DMS53 (cell line): ENCODE measurements around the gene GNB1.
A peak's percentile ranks its signal among the peaks of the same experiment; 100 is the strongest.
"Not testable (repeated sequence)": the region's sequence is repeated elsewhere in the genome, so short reads cannot be mapped to it uniquely, and the experiment has no call there.

Source experiments
- DNase-seq: peaks from one replicate; lab custom pipeline; 2025; lab: John Stamatoyannopoulos, UW

GNB1 gene

DNA sequence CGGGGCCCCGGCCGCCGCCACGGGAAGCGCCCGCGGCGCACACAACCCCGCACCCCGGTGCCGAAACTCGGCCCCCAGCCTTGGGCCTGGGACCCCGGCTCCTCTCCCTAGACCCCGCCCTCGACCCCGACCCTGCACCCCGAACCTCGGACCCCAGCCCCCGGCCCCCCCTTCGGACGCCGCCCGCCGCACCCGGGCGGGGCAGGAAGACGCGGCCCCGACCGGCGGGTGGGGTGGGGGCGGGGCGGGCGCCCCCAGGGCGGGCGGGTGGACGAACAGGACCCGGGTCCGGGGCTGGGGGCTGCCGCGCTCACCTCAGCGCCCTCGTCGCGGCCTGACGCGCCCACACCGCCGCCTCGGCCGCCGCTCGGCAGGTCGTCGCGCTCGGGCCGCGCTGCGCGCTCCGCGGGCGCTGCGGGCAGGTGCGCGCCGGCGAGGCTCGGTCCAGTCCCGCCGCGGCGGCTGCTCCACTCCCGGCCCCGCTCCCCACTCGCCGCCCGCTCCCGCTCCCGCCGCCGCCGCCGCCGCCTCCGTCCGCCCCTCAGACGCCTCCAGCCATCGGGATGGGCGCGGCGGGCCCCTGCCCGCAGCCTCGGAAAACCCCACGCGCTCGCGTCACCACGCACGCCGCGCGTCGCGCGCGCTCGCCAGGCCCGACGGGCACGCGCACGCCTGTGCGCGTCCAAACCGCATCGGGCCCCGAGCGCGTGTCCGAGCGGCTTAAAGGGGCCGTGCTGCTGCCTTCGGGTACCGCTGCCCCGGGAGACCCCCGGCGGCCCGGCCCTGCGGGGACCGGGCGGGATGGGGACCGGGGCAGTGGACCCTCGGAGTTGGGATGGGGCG is at the start of gene GNB1:
GNB1 (minus strand) TSS at position 582 of the 843 bp plus-strand sequence. CDS start 65,634 bp downstream, outside the sequence.
- DNase-seq = peak; percentile 96

DNA sequence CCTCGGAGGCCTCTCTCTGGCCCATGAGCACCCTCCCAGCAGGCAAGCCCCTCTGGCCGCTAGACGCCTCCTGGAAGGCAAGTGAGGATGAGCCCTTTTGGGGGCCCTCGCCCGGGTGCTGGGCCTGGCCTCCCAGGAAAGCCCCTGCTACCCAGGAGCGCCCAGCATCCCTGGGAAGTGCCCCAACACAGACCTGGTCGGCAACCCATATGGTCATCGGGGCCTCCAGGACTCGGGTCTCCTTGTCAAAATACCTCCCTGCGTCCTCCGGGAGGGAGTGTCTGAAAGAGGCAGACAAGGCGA is 49.2 kb upstream of the GNB1 start:
- DNase-seq = no peak

DNA sequence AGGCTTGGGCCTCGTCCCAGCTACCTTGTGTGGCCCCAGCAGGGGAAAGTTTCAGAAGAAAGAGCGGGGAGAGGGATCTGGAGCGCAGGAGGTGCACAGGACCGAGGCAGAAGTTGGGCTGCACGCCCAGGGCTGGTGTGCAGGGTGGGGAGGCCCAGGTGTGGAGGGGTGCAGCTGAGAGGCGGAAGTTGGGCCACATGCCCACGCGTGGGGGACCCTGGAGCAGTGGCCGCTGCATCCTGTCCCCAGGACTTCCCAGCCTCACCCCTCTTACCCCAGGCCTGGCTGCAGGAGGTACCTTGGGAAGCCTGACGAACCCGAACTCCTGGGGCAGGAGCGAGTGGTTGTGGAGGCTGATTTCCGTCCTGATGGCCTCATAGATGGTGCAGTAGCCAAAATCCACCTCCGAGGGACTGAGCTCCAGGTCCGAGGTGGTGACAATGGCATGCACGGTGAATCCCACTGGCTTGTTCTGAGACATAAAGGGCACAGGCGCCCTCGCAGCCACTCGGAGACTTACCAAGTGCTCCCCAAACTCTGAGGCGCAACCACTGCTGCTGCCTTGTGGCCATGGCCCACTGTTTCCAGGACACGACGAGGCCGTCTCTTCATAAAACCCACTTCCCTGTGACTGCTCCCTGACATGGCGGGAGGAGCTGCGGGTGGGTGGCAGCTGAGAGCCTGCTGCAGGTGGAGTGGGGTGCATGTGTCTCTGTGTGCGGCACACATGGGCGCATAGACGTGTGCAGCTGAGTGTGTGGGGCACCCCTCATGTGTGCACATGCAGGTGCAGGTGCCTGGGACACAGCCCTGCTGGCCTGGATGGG is 48.6 kb upstream of the GNB1 start:
- no peak for DNase-seq

DNA sequence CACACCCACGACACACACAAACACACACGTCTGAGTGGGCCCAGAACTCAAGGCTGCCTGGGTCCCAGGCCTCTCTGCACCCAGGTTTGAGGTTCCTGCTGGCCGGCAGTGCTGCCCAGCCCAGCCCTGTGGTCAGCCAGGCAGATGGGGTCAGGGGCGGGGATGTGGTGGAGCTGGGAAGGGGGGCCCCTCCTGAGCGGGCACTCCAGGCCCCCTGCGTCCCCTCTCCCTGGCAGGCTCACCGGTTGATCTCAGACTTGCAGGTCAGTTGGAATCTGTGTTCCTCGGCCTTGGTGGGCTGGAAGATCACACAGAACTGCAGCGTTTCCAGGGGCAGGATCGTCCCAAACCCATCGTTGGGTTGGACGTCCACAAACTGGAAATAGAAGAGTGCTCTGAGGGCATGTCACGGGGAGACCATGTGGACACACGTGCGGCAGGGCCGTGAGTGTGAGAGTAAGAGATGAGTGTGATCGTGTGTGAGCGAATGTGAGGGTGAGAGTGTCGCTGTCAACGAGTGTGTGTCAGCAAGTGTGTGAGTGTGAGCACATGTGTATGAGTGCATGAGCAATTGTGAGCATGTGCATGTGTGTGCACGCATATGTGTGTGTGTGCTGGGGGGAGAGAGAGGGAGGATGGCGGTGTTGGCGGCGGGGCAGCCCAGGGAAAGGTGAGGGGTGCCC is 47.9 kb upstream of the GNB1 start:
- DNase-seq = no peak

DNA sequence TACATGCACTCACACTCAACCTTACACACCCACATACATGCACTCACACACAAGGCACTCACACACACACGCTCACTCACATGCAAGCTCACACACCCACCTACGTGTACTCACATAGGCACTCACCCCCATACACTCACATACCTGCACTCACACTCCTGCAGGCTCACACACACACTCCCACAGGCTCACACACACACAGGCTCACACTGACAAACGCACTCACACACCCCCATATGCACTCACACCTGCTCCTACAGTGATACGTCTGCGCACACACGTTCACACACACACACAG is 47.3 kb upstream of the GNB1 start:
- DNase-seq = no peak

DNA sequence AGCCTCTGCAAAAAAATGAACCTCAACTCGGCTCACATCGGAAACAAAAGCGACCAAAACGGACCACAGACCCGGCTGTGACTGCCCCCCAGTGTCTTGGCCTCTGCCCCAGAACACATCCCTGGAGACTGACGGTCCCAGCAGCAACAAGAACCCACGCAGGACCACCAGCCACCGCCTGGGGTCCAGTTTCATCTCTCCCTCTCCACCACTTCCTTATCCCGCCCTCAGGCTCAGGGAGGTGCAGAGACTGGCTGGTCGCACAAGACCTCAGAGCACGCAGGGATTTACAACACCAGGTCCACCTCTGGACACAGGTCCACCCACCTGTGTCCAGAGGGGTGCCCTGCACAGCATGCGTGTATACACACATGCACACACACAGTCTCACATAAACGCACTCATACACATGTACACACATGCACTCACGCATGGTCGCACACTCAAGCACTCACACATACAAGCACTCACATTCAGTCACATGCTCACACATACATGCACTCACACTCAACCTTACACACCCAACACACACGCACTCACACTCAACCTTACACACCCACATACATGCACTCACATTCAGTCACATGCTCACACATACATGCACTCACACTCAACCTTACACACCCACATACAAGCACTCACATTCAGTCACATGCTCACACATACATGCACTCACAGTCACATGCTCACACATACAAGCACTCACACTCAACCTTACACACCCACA is 46.8 kb upstream of the GNB1 start:
- DNase-seq = no peak

DNA sequence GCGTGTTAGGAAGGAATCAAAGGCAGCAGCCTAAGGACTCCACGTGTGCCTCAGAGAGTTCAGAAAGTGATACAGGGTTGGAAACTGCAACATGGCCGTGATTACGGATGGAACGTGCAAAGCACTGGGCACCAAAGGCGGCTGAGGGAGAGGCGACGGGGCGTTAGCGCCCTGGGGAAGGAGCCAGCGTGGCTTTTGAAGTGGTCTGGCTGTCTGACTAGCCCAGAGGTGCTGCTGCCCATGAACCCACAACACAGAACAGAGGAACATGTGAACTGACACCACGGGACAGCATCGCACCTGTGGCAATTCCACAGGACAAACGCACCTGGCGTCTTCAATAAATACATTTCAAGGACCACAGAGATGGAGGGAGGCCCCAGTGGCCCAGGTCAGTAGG is 46.2 kb upstream of the GNB1 start:
- DNase-seq = no peak

DNA sequence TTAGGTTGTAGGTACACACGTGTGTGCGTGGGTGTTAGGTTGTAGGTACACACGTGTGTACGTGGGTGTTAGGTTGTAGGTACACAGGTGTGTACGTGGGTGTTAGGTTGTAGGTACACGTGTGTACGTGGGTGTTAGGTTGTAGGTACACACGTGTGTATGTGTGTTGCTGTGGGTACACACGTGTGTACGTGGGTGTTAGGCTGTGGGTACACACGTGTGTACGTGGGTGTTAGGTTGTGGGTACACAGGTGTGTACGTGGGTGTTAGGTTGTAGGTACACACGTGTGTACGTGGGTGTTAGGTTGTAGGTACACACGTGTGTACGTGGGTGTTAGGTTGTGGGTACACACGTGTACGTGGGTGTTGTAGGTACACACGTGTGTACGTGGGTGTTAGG is 44.0 kb upstream of the GNB1 start:
- not testable (repeated sequence) for DNase-seq

DNA sequence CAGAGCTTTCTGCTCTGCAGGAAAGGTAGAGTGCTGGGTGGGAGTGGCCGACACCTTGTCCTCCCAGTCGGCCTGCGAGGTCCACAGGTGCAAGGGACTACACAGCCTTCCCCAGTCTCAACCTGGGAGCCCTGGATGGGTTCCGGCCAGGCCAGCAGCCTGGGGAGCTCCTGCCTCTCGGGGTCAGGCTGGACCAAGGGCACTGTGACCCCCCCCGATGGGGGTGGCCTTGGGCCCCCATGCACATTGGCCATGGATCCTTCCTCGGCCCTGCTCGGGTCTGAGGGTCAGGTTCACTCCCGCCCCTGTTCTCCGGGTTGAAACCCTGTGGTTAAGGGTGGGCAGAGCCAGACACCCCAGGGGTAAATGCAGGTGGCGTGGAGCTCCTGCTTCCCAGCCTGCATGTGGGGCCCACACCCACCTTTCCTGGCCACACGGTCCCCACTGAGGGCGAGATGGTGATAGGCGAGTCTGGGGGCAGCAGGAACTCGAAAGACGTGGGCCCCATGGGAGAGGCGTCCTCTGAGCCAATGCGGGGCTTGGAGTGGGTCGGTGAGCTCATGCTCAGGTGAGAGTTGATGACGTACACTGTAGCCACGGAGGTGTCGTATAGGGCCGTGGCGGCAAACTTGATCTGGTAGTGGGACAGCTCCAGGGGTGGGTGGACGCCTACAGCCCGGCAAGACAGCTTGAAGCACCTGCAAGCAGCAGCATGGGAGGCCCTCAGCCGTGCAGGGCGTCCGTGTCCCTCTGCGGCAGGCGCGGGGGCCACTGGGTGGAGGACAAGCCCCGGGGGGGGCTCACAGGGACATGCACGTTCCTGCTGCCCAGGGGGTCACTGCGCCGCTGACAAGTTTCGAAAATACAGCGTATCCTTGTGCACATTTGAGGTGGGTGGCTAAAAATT is 39.0 kb upstream of the GNB1 start:
- DNase-seq = no peak

DNA sequence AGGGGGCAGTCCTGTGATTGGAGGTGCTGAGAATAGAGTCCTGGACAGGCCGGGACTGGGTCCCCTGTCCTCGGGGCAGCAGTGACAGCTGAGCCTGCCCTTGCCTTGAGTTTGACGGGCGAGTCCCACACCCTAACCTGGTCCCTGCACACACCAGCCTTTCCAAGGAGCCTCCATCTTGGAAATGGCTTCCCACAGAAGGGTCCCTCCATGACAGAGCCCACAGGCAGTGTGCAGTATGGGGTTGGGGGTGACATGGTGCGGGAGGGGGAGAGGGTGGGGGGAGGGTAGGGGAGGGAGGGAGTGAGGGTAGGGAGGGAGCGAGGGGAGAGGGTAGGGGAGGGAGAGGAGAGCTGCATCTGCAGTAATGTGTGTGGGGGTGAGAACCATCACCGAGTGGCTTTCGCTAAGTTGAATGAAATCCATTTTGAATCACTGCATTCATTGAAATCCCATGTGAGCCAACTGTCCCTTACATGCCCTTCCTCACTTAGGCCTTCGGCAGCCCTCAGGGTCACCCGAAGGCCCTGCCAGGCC is 38.3 kb upstream of the GNB1 start:
- peak; percentile 37 for DNase-seq

DNA sequence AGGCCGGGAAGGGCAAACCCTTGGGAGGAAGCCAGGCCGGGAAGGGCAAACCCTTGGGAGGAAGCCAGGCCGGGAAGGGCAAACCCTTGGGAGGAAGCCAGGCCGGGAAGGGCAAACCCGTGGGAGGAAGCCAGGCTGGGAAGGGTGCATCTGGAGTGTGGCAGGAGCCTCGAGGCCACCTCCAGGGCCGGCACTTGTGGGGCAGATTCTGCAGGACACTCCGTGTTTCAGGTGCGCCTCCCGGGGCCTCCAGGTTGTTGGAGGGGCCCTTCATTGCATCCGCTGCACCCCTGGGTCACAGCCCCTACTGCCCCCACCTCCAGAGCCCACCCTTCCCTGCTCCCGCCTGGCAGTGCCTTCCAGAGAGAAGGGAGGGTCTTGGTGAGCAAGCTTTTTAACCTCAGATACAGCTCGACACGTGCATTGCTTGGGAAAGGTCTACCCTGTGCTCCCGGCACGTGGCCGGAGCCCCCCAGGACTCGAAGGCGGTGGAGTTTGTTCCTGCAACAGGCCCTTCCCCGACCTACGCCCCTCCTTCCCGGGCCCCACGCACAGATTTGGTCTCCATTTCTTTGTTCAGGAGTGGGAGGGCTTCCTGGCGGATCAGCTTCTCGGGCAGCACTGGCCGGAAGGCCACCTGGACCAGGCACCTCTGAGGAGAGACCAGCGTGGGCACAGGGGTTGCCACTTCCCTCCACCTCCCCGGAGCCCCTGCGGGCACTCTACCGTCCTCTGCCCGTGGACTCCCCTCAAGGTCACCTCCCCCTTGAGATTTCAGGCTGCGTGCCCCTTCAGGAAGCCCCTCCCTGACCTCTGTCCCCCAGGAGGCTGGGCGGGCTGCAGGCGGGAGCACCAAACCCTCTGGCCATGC is 37.6 kb upstream of the GNB1 start:
- no peak for DNase-seq

DNA sequence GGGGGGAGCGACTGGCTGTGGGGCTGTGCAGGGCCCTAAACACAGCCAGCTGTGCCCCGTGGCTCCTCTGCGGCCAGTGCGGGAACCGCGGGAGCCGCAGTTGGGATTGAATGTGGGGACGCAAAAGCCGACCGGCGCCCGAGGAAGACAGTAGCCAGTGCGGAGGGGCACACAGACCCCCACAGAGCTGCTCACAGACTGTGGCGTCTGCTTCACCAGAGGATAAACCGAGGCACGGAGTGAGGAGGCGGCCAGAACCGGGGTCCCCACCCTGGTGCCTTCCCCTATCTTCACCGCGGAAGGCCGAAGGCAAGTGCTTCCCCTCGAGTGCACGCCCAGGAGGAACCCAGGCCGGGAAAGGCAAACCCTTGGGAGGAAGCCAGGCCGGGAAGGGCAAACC is 36.9 kb upstream of the GNB1 start:
- no peak for DNase-seq

DNA sequence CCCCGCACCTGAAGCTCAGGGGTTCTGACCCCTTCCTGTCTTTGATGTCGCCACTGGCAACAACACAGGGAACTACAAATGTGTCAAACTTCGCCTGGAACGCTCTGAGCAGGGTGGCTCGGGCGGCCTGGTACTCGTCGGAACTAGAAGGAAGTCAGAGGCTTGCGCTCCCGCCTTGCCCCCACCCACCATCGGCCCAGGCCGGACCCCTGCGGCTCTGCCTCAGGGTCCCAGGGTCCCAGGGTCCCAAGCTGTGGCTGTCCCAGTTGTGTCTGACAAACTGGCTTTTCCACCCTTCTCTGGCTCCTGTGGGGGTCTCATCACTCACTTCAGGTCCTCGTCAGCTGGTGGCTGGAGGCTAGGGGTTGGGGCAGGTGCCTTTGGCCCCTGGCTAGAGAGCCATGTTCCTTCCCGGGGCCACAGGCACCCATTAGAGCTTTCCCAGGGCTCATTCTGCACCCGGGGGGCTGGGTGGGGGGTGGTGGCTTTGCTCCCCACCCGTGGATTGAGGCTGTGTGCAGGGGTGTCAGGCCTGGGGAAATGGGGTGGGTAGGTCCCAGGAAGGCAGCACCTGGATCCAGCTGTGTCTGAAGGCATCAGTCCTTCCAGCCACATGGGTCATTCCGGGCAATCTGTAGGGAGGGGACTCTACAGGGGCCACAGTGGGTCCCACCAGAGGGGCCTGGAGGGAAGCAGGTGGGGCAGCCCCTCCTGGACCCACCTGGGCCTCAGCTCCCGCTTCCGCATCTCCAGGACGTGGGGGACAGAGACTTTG is 36.2 kb upstream of the GNB1 start:
- no peak for DNase-seq

DNA sequence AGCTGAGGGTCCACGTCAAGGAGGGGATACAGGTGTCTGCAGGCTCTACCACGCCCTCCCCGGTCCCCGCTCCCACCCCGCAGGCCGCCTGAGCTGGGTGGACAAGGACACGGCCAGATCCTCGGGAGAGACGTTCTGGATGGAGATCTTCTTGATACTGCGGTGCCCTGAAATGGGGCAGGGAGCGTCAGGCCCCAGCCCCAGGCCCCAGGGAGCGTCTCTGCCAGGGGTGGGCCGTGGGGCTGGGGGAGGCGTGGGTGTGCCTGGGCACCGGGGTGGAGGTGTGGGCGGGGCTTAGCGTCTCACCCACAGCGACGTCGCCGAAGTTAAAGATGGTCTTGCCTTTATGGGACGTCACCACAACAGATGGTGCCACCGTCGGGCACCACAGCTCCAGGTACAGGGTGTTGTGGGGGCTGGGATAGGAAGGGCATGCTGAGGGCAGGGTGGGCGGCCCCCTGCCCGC is 35.5 kb upstream of the GNB1 start:
- no peak for DNase-seq

DNA sequence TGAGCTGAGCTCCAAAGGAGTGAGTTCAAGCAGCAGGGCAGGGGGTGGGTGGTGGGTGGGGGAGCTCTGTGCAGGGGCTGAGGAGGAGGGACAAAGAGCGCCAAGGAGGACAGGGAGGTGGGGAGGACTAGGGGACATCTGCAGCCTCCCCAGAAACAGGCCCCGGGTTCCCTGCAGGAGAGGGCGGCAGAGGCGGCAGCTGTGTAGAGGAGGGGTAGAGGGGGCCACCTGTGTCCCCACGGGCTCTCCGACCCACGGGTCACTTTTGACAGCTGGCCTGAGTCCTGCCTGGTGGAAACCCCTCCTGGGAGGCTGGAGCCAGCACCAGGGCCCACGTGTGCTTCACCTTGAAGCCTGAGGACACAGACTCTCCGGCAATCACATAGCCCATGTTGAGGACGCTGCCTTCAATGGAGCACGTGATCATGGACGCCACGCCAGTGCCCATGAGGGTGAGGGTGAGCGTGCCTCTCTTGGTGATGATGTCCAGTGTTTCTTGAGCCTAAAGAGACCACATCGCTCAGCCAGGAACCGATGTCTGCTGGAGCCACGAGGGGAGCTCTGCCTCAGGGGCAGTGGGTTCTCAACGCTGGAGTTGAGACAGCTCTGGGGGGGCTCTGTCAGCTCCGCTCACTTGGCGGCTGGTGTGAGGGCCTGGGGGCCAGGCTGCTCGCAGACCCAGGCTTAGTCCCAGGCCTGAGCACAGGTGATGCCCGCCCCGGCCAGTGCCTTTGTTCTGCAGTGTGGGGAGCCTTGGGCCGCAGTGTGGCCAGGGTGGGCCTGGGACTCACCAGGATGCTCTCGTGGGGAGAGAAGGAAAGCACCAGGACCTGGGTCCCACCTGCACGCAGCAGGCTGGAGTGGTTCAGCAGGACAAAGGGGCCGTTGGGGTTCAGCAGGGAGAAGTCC is 34.8 kb upstream of the GNB1 start:
- DNase-seq = peak; percentile 30

DNA sequence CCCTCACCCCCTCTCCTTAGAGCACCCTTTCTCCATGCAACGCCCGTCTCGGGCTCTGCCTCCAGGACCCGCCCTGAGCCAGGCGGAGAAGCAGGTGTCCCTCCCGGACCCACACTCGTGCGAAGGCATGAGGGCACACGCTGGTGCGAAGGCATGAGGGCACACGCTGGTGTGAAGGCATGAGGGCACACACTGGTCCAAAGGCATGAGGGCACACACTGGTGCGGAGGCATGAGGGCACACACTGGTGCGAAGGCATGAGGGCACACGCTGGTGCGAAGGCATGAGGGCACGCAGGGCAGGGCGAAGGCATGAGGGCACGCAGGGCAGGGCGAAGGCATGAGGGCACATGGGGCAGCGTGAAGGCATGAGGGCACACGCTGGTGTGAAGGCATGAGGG is 34.0 kb upstream of the GNB1 start:
- no peak for DNase-seq

DNA sequence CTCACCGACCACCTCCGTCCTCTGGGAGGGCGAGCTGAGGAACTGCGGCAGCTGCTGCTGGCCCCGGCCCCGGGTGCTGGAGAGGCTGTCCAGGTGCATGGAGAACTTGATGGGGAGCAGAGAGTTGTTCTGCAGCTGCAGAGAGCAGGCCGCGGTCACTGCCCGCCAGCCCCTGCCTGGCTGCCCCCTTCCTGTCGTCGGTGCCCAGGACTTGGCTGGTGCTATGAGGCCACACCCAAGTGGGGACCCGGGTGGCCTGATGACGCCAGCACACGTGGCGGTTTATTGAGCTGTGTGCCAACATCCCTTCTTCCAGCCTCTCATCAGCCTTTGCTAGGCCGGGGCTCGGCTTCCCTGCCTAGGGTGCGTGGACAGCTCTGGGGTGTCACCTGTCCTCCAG is 33.5 kb upstream of the GNB1 start:
- no peak for DNase-seq
